HG02610 (cell line): Measurements from ENCODE around the gene ZNF618.

Experiments
- ATAC-seq: cut with Tn5 transposase; IDR thresholded peaks from one replicate; pipeline ENCODE4 v1.9.1; 2021; ENCODE audit warnings: mild to moderate bottlenecking, moderate library complexity; ENCODE audit not compliant: unreplicated experiment

ZNF618 gene

GRCh38 chr9:113876151-113876992, at the start of gene ZNF618:
Gene ZNF618 (plus strand): TSS chr9:113876309. CDS start chr9:113876381, 72 bp downstream.
- ATAC-seq: no peak

GRCh38 chr9:113828221-113828620, 47.9 kb upstream of the ZNF618 start:
- no peak for ATAC-seq

GRCh38 chr9:113837334-113837733, 38.8 kb upstream of the ZNF618 start:
- ATAC-seq: no peak

- no peak for ATAC-seq
These were observed 34.0 kb upstream of the ZNF618 start for GRCh38 chr9:113842086-113842485.

- ATAC-seq: no peak
These were observed 31.6 kb upstream of the ZNF618 start for GRCh38 chr9:113844466-113844865.

- no peak for ATAC-seq
These were observed 24.8 kb upstream of the ZNF618 start for GRCh38 chr9:113851359-113851758.

GRCh38 chr9:113851873-113852272, 24.2 kb upstream of the ZNF618 start:
- no peak for ATAC-seq

- ATAC-seq: no peak
These were observed 22.8 kb upstream of the ZNF618 start for GRCh38 chr9:113853333-113853732.

- no peak for ATAC-seq
These were observed 21.8 kb upstream of the ZNF618 start for GRCh38 chr9:113854310-113854709.

GRCh38 chr9:113857875-113858274, 18.2 kb upstream of the ZNF618 start:
- ATAC-seq: no peak

- ATAC-seq: no peak
These were observed 17.8 kb upstream of the ZNF618 start for GRCh38 chr9:113858282-113858681.

GRCh38 chr9:113863345-113863744, 12.8 kb upstream of the ZNF618 start:
- no peak for ATAC-seq

- ATAC-seq: no peak
These were observed 7.6 kb upstream of the ZNF618 start for GRCh38 chr9:113868501-113868900.

- ATAC-seq: no peak
These were observed 3.5 kb upstream of the ZNF618 start for GRCh38 chr9:113872485-113873143.

- no peak for ATAC-seq
These were observed 2.7 kb upstream of the ZNF618 start for GRCh38 chr9:113873446-113873845.

GRCh38 chr9:113873926-113874325, 2.2 kb upstream of the ZNF618 start:
- ATAC-seq: no peak

- no peak for ATAC-seq
These were observed 504 bp upstream of the ZNF618 start for GRCh38 chr9:113875459-113876150.

GRCh38 chr9:113876993-113877368, 872 bp downstream of the ZNF618 start:
- no peak for ATAC-seq

GRCh38 chr9:113879318-113879717, 3.2 kb downstream of the ZNF618 start:
- ATAC-seq: no peak

GRCh38 chr9:113879911-113880310, 3.8 kb downstream of the ZNF618 start:
- no peak for ATAC-seq

GRCh38 chr9:113882181-113882580, 6.1 kb downstream of the ZNF618 start:
- ATAC-seq: no peak
